Esophagus squamous epithelium (tissue), 4 donors: Measurements from ENCODE around the gene SETD1A.

Source experiments
- POLR2A ChIP-seq, 4 donors: fragments of 450-650 bp; IDR thresholded peaks; one replicate each; pipeline ENCODE4 v1.6.1; 2017; ENCODE audit warnings: antibody characterized with exemption in 4 of 4, mild to moderate bottlenecking in 4 of 4, moderate library complexity in 3 of 4
- TF ChIP-seq, protein P1 (sequence below), 6 experiments: fragments of 450-650 bp in 4 of 6; fragments of 200-600 bp in 2 of 6; sonication (generic) in 2 of 6; IDR thresholded peaks; one replicate each; pipeline ENCODE4 v1.5.1; 2016 to 2019; ENCODE audit warnings: antibody characterized with exemption in 6 of 6, mild to moderate bottlenecking in 4 of 6, moderate library complexity in 4 of 6

DNA sequence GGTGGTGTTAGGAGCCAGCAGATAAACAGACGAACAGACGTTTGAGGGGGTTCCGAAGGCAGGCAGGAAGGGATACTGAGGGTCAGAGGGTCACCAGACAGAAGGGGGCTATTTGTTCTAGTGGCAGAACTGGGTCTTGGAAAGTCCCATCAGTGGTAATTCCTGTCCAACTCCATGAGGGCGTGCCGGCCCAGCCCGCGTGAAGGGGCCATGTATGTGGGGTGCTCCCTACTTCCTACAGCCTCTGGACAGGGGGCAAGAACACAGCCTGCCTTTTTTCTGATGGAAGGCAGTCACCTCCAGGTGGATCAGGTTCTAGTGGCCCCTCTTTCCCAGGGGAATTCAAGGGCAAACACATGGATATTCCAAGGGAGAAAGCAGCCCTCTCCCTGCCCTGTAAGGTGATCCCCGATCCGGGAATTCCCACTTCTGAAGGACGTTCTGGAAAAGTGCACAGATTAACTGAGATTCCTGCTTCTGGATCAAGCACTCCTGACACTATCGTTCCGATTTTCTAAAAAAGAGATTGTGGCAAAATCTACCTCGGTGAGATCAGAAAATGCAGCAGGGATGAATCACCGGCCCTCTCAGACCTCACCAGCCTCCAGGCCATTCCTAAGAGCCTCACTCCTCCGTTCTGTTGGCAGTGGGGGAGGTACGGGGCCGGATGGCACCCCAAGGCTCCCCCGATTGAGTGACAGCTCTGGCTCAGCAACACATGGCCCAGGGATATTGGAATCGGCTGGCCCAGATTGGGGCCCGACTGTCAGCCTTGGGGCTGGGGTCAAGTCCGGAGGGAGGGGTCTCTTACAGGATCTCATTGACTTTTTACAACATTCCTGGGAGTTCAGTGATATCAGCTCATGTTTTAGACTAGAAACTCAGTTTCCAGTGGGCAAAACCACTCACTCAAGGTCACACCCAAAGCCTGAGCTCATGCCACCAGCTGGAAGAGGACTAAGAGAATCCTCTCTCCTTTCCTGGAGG lies 40.5 kb downstream of the SETD1A start:
- TF ChIP-seq, protein P1, sequence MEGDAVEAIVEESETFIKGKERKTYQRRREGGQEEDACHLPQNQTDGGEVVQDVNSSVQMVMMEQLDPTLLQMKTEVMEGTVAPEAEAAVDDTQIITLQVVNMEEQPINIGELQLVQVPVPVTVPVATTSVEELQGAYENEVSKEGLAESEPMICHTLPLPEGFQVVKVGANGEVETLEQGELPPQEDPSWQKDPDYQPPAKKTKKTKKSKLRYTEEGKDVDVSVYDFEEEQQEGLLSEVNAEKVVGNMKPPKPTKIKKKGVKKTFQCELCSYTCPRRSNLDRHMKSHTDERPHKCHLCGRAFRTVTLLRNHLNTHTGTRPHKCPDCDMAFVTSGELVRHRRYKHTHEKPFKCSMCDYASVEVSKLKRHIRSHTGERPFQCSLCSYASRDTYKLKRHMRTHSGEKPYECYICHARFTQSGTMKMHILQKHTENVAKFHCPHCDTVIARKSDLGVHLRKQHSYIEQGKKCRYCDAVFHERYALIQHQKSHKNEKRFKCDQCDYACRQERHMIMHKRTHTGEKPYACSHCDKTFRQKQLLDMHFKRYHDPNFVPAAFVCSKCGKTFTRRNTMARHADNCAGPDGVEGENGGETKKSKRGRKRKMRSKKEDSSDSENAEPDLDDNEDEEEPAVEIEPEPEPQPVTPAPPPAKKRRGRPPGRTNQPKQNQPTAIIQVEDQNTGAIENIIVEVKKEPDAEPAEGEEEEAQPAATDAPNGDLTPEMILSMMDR (IDR thresholded peaks at IDR 0.05) = no peak
- TF ChIP-seq POLR2A (IDR thresholded peaks at IDR 0.05) = no peak
